ENCODE measurements around the gene GLI3.

GRCh38 chr7:41933427-41933826 lies 303.6 kb downstream of the GLI3 start:
- TF ChIP-seq POLR2AphosphoS5 (IDR thresholded peaks at IDR 0.05; ENCODE audit: low read depth, low read length), result no peak
- no peak for TF ChIP-seq POLR2A (IDR thresholded peaks at IDR 0.05; ENCODE audit: low read depth, low read length)
- TF ChIP-seq TAF1 (IDR thresholded peaks at IDR 0.05; ENCODE audit: borderline replicate concordance, low read depth, low read length), result no peak

Data from GM12892 (cell line).